Kidney capillary endothelial cell (primary cell): ENCODE measurements around the gene IL13RA1.
"Not testable (repeated sequence)": the region's sequence is repeated elsewhere in the genome, so short reads cannot be mapped to it uniquely, and the experiment has no call there.

ENCODE experiments used
- DNase-seq: peaks from one replicate; pipeline ENCODE4 v3.0.0-alpha.2; 2018; ENCODE audit warnings: low spot score

Gene IL13RA1

DNA sequence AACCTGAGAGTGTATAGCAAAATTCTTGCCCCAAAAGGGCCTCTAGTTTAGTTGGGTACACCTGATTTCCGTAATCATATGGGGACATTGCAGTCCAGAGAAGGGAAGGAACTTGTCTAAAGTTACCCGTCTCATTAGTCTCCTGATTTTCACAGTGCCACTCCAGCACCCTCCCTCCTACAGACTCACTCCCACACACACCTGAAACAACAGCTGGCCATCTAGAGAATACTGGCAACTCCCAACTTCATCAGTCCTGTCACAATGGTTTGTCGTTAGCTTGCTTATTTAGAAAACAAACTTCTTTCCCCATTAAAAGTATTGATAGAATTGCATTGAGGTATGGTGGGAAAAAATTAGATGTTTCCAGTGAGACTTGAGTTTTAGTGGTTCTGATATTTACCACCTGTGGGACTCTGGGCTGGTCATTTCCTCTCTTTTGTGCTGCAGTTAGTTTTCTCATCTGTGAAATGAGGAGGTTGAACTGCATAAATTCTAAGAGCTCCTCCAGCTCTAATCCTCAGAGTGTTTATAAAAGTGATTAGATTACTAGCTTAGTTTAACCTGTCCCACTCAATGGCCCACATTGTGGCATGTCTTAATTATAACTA is 1.7 kb downstream of the IL13RA1 start:
- DNase-seq: no peak

- peak; percentile 63 for DNase-seq
Measured at GRCh38 chrX:118730500-118731247, 3.3 kb downstream of the IL13RA1 start.

DNA sequence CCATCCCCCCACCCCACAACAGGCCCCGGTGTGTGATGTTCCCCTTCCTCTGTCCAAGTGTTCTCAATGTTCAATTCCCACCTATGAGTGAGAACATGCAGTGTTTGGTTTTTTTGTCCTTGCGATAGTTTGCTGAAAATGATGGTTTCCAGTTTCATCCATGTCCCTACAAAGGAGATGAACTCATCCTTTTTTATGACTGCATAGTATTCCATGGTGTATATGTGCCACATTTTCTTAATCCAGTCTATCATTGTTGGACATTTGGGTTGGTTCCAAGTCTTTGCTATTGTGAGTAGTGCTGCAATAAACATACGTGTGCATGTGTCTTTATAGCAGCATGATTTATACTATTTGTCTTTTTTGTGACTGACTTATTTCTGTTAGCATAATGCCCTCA is 5.1 kb downstream of the IL13RA1 start:
- DNase-seq: not testable (repeated sequence)

DNA sequence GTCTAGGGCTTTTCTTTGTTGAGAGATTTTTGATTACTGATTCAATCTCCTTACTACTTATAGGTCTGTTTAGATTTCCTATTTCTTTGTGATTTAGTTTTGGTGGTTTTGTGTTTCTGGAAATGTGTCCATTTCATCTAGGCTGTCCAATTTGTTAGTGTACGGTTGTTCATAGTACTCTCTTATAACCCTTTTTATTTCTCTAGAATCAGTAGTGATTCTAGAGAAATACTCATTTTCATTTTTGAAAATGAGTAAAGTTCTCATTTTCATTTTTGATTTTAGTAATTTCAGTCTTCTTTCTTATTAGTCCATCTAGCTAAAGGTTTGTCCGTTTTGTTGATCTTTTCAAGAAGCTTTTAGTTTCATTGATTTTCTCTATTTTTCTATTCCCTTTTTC is 7.5 kb downstream of the IL13RA1 start:
- DNase-seq: no peak

- DNase-seq: no peak
Measured at GRCh38 chrX:118736394-118737010, 9.1 kb downstream of the IL13RA1 start.

DNA sequence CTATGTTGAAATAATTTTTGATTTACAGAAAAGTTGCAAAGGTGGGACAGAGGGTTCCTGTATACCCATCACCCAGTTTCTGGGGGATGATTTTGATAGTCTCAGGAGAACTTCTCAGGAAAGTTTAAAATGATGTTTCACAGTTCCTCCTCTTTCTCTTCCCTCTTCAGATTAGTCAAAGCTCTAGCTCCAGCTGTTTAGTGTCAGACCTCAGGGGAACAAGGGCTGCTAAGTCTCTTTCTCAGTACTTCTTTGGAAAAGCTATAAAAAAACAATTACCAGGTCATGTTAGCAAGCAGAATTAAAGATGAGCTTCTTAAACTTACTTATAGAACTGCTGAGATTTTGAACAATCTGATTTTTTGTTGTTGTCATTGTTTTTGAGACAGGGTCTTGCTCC is 12.2 kb downstream of the IL13RA1 start:
- DNase-seq: no peak

DNA sequence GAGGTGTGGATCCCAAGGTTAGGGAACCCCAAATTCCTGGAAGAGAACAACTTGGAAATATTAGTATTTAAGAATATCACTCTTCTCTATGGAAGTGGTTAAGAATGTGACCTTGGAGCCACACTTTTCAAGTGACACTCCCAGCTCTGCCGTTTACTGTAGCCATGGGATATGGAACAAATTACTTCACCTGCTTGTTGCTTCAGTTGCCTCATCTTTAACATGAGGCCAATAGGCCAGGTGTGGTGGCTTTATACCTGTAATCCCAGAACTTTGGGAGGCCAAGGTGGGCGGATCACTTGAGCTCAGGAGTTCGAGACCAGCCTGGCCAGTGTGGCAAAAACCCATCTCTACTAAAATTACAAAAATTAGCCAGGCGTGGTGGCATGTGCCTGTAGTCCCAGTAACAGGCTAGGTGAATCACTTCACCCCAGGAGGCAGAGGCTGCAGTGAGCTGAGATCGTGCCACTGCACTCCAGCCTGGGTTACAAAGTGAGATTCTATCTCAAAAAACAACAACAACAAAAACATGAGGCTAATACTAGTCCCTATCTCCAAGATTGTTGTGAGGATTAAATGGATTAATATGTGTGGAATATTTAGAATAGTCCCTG is 13.0 kb downstream of the IL13RA1 start:
- DNase-seq: no peak

DNA sequence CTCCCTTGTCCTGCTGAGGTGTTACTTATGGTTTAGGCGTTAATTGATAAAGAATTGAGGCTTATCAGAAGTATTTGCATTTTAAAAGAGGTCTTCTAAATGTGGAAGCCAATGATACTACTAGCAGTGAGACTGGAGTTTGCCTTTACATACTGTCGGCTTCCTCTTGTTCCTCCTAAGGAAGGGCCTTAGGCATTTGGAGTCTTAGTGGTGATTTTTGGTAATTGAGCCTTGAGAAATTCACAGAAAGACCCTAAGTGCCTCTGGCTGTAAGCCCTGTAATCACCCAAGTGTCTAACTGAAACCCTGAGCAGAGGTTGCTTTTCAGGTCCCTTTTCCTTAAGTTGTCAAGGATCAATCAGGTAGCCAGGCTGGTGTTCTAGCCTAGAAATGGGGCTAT is 14.8 kb downstream of the IL13RA1 start:
- DNase-seq: no peak

DNA sequence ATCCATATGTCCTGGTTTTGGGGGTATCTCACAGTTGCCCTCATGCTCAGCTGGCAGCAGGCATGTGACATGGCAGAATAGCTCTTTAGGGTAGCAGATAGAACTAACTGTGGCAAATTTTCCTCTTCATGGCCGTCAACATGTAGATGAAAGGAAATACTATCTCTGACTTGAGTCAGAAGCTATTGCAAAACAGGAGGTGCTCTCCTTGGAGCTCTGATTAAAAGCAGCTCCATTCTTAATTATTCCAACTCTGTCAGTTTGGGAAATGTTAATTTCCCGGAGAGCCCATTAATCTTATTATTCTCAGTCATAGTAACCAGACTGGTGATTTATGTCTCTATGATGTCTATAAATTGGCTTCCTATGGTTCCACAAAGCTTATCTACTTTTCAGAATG is 18.2 kb downstream of the IL13RA1 start:
- no peak for DNase-seq

DNA sequence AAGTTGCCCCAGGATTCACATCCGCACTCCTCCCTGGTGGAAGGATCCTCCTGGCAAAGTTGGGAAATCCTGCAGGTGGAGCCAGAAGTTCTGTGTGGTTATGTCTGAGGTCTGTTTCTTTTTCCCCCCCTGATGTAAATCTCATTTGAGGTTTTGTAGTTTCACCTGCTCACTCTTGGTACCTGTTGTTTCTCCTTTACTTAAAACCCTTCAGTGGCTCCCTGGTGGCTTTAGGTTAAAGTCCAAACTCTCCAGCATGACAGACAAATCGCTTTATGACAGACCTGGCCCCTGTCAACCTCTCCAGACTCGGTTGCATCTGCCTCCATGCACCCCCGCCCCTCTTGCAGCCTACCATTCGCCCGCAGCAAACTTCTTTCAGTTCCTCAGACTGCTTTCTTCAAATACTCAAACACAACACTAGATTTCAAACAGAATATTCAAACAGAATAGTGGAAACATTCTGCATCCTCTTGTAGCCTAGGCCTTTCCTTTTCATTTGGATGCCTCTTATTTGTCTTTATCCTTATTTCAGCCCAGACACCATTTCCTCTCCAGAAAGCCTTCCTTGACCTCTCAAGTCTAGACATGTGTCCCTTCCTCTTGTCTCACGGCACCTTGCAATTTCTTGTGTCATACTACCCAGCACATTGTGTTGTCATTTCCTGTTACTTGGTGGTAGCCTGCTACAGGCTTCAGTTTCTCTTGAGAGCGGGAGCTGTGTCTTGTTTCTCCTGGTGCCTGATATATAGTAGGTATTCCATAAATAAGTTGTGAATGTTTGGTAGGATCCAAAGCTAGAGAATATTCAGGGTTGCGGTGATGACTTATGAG is 24.8 kb downstream of the IL13RA1 start:
- peak; percentile 75 for DNase-seq

DNA sequence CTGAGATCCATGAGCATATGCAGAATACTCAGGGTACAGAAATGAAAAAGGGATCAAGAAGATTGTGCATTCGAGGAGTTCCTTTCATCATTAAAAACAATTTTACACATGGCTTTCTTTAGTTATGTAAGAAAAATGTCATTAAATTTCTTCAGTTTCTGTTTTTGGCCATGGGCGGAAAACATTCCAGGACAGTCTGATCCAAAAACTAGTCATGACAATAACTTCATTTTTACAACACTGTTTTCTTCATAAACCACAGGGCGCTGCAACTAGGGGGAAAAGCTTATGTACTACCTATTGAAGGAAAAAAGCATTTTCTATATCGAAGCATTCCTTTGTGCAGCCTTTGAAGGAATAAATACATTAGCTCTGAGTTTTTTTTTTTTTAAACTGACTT is 28.2 kb downstream of the IL13RA1 start:
- DNase-seq: no peak

- no peak for DNase-seq
Measured at GRCh38 chrX:118756101-118756500, 28.7 kb downstream of the IL13RA1 start.

DNA sequence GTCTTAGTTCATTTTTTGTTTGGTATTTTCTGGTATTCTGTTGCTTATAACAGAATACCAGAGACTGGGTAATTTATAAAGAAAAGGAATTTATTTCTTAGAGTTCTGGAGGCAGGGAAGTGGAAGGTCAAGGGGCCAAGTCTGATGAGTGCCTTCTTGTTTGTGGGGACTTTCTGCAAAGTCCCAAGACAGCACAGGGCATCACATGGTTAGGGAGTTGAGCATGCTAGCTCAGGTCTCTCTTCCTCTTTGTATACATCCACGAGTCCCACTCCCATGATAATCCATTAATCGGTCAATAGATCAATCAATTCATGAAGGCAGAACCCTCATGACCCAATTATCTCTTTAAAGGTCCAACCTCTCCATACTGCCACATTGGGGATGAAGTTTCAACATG is 31.1 kb downstream of the IL13RA1 start:
- DNase-seq: no peak

GRCh38 chrX:118760025-118760424 is 32.6 kb downstream of the IL13RA1 start:
- DNase-seq: no peak

DNA sequence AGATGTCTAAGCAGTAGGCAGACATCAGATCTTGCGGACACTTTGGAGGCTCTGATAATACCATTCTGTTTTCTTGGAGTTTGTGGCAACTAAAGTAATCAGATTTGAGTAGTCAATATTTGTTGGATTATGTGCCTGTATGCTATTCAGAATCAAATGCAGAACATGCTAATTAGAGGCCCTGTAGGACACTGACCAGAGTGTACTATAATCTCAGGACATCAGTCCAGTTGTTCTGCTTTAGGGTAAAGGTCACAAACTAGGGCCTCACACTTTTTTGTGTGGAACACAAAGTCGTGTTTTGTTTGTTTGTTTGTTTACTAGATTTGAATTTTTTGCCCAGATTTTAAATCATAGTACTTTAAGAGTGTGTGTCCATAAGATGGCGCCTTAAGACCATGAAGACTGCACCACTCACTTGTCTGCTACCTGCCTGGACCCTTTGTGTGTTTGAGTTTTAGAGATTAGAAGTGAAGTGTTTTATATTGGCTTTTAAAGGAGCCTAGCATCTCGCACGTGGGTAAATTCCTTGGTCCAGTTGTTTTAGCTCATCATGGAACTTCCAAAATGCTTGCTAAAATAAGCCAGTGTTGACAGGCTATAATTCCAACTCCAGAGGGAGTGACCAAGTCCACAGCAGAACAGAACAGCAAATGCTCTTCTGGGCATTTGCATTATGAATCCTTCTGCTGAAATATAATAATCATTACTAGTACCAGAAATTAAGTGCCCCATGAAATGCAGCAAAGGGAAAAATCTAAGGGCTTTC is 34.7 kb downstream of the IL13RA1 start:
- DNase-seq: no peak

- DNase-seq: no peak
Measured at GRCh38 chrX:118763489-118763888, 36.1 kb downstream of the IL13RA1 start.

DNA sequence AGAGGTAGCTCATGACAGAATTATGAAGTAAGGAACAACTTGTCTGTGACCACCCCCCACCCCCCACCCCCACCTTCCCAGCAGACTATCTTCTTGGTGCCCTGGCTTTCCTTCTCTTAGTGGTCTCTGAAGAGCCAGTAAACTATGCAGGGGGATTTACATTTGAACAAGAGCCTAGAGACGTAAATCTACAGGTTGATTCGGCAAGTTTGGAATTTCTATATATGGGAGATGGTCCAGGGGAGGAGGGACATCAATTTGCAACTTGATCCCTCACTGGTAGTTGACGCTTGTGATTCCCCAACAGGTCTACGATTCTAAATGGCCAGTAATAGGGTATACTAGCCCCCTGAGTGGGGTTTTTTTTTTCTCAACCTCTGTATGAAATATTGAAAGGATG is 36.7 kb downstream of the IL13RA1 start:
- DNase-seq: no peak

DNA sequence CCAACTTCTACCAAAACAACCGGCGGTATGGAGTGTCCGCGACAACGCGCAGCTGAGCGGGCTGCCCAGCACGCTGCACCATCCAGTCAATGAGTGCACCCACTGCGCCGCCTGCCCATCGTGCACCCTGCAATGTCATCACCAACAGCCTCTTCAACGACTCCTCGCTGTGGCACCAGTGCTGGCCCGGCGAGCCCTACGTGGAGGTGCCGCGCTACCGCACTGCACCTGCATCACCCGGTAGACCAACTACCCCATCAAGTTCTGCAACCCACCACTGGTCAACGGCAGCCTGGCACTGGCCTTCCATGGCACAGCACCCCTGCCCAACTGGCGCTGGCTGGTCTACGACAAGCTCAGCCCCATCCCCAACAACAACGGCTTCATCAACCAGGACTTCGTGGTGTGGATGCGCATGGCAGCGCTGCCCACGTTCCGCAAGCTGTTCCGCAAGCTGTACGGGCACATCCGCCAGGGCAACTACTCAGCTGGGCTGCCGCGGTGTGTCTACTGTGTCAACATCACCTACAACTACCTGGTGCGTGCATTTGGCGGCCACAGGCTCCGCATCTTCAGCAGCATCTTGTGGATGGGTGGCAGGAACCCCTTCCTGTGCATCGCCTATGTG is 42.8 kb downstream of the IL13RA1 start:
- DNase-seq: no peak

GRCh38 chrX:118772051-118772450 is 44.6 kb downstream of the IL13RA1 start:
- DNase-seq: no peak

DNA sequence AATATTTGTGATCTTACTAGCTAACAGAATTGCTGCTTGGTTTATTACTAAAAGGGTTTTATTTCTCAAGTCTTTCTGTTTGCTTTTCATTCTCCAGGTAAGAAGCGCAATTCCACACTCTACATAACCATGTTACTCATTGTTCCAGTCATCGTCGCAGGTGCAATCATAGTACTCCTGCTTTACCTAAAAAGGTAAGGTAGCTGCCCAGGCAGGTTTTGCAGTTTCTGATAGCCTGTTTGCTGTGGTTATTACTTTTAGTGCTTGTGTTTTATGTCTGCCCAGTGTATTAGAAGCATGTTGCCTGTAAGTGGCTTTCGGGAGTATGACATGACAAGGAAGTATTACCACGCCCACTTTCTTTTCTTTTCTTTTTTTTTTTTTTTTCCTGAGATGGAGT is 46.4 kb downstream of the IL13RA1 start:
- no peak for DNase-seq

DNA sequence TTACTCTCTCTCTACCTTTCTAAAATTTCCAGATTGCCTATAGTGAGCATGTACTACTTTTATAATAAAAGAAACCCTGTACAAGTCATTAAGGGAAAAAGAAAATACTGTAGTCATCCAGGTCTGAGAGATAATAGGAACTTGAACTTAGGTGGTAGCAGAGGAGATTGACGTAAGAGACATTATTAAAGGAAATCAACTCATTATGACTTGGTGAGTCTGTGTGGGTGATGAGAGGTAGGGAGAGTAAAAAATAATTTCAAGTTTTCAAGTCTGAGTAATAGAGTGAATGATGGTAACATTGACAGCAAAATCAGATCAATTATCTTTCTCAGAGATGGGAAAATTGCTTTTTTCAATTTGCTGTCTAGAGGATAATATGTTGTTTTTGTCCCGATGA is 52.2 kb downstream of the IL13RA1 start:
- DNase-seq: no peak
